ENCODE results near the gene CNTNAP2. TPM values are rescaled to one million over a fixed set of nuclear protein-coding genes. Genes with fewer than 3 reads are reported as not detected.

CNTNAP2 gene
- total RNA-seq, 3 donors from 2014 or later (not counting 1 experiment from before 2014, with no cell fraction given), result 0.18 to 1.1 TPM; not detected in 1

GRCh38 chr7:148435715-148436114 is 2319.1 kb downstream of the CNTNAP2 start:
- 72% methylated on average over 6 of the region's 6 CpGs for WGBS (ENCODE audit: insufficient coverage)
- Mint-ChIP-seq H3K36me3 (no peaks in the 10 kb centered on the region), H3K27me3 (ENCODE audit: low read depth in 2 of 2) (peaks cover 7 to 10% of the 10 kb centered on the region in 2 donors), H3K4me3 (no peak overlapping the region), H3K4me1 (no peaks in the 10 kb centered on the region), H3K27ac (no peak overlapping the region), H3K9me3 (no peaks in the 10 kb centered on the region)
- no peak overlapping the region for H3K4me3 ChIP-seq (ENCODE audit: low read length)
- no peak for ATAC-seq
- intact Hi-C loops (cut with micrococcal nuclease), result no loop called here
- H3K9me3 ChIP-seq (ENCODE audit: control insufficient read depth, insufficient read depth, low read length), result no peaks in the 10 kb centered on the region
- no peak for TF ChIP-seq CTCF (IDR thresholded peaks at IDR 0.05)
- H3K4me1 ChIP-seq (ENCODE audit: control insufficient read depth, insufficient read depth, low read length), result no peaks in the 10 kb centered on the region
- no peak for DNase-seq
- H3K36me3 ChIP-seq (ENCODE audit: control insufficient read depth, insufficient read depth, low read length), result no peaks in the 10 kb centered on the region
- no peak overlapping the region for H3K27ac ChIP-seq (ENCODE audit: low read length)
- H3K27me3 ChIP-seq (ENCODE audit: control insufficient read depth, insufficient read depth, low read length), result no peaks in the 10 kb centered on the region

GRCh38 chr7:148436135-148436534 is 2319.5 kb downstream of the CNTNAP2 start:
- no peak overlapping the region for H3K4me3 ChIP-seq (ENCODE audit: low read length)
- Mint-ChIP-seq H3K27ac (no peak overlapping the region), H3K9me3 (no peaks in the 10 kb centered on the region), H3K4me3 (no peak overlapping the region), H3K36me3 (no peaks in the 10 kb centered on the region), H3K4me1 (no peaks in the 10 kb centered on the region), H3K27me3 (ENCODE audit: low read depth in 2 of 2) (peaks cover 8 to 10% of the 10 kb centered on the region in 2 donors)
- H3K27ac ChIP-seq (ENCODE audit: low read length), result no peak overlapping the region
- no peak for DNase-seq
- WGBS (ENCODE audit: insufficient coverage), result 79% methylated on average over 4 of the region's 4 CpGs
- ATAC-seq, result no peak
- no peaks in the 10 kb centered on the region for H3K36me3 ChIP-seq (ENCODE audit: control insufficient read depth, insufficient read depth, low read length)
- H3K27me3 ChIP-seq (ENCODE audit: control insufficient read depth, insufficient read depth, low read length), result no peaks in the 10 kb centered on the region
- intact Hi-C loops (cut with micrococcal nuclease), result no loop called here
- H3K9me3 ChIP-seq (ENCODE audit: control insufficient read depth, insufficient read depth, low read length), result no peaks in the 10 kb centered on the region
- TF ChIP-seq CTCF (IDR thresholded peaks at IDR 0.05), result no peak
- H3K4me1 ChIP-seq (ENCODE audit: control insufficient read depth, insufficient read depth, low read length), result no peaks in the 10 kb centered on the region

GRCh38 chr7:148436571-148436970 is 2320.0 kb downstream of the CNTNAP2 start:
- WGBS (ENCODE audit: insufficient coverage), result 72% methylated on average over 7 of the region's 7 CpGs
- H3K27ac Mint-ChIP-seq, result no peak overlapping the region
- no peaks in the 10 kb centered on the region for H3K36me3 Mint-ChIP-seq
- intact Hi-C loops (cut with micrococcal nuclease), result no loop called here
- no peaks in the 10 kb centered on the region for H3K9me3 Mint-ChIP-seq
- no peak for DNase-seq
- H3K27me3 ChIP-seq (ENCODE audit: control insufficient read depth, insufficient read depth, low read length), result no peaks in the 10 kb centered on the region
- no peak for TF ChIP-seq CTCF (IDR thresholded peaks at IDR 0.05)
- no peaks in the 10 kb centered on the region for H3K9me3 ChIP-seq (ENCODE audit: control insufficient read depth, insufficient read depth, low read length)
- no peak overlapping the region for H3K4me3 ChIP-seq (ENCODE audit: low read length)
- ATAC-seq, result no peak
- H3K4me3 Mint-ChIP-seq, result no peak overlapping the region
- no peaks in the 10 kb centered on the region for H3K4me1 Mint-ChIP-seq
- no peaks in the 10 kb centered on the region for H3K4me1 ChIP-seq (ENCODE audit: control insufficient read depth, insufficient read depth, low read length)
- peaks cover 6 to 12% of the 10 kb centered on the region in 2 donors for H3K27me3 Mint-ChIP-seq (ENCODE audit: low read depth in 2 of 2)
- H3K27ac ChIP-seq (ENCODE audit: low read length), result no peak overlapping the region
- H3K36me3 ChIP-seq (ENCODE audit: control insufficient read depth, insufficient read depth, low read length), result no peaks in the 10 kb centered on the region

- Histone ChIP-seq H3K27me3 (ENCODE audit: control insufficient read depth, insufficient read depth, low read length) (no peaks in the 10 kb centered on the region), H3K9me3 (ENCODE audit: control insufficient read depth, insufficient read depth, low read length) (no peaks in the 10 kb centered on the region), H3K4me1 (ENCODE audit: control insufficient read depth, insufficient read depth, low read length) (no peaks in the 10 kb centered on the region), H3K36me3 (ENCODE audit: control insufficient read depth, insufficient read depth, low read length) (no peaks in the 10 kb centered on the region), H3K4me3 (ENCODE audit: low read length) (no peak overlapping the region), H3K27ac (ENCODE audit: low read length) (no peak overlapping the region)
- Mint-ChIP-seq H3K36me3 (no peaks in the 10 kb centered on the region), H3K4me3 (no peak overlapping the region), H3K27ac (no peak overlapping the region), H3K9me3 (no peaks in the 10 kb centered on the region), H3K4me1 (no peaks in the 10 kb centered on the region), H3K27me3 (ENCODE audit: low read depth in 2 of 2) (peaks cover 6 to 13% of the 10 kb centered on the region in 2 donors)
- no peak for TF ChIP-seq CTCF (IDR thresholded peaks at IDR 0.05)
- 86% methylated on average over 4 of the region's 4 CpGs for WGBS (ENCODE audit: insufficient coverage)
- no peak for DNase-seq
- no peak for ATAC-seq
- intact Hi-C loops (cut with micrococcal nuclease), result no loop called here
Observed at GRCh38 chr7:148437043-148437442, 2320.4 kb downstream of the CNTNAP2 start.

Measured in natural killer cell (primary cell).